Activated naive CD4-positive, alpha-beta T cell treated with anti-CD3 and anti-CD28 coated beads, Interleukin-2, amount 10 ng/mL, durations not matched to agents 7 days and 5 days (primary cell): ENCODE data around the gene RNF123.

Source experiments
- CTCF ChIA-PET: fragments of 350-600 bp; sonication (Branson Sonifier 250); formaldehyde crosslinking; loops from one replicate; lab custom pipeline; 2021; ENCODE audit warnings: antibody characterized with exemption; lab: Charles Lee
- DNase-seq: peaks from one replicate; pipeline ENCODE4 v3.0.0-alpha.2; 2020
- H3K27ac Mint-ChIP-seq: one replicate; pipeline ENCODE4 v1.8.0; 2021; ENCODE audit warnings: mild to moderate bottlenecking, moderate library complexity, mixed read lengths
- H3K27me3 Mint-ChIP-seq: one replicate; pipeline ENCODE4 v1.8.0; 2021; ENCODE audit warnings: mild to moderate bottlenecking, mixed read lengths
- H3K36me3 Mint-ChIP-seq: one replicate; pipeline ENCODE4 v1.8.0; 2021; ENCODE audit warnings: mixed read lengths
- H3K4me1 Mint-ChIP-seq: one replicate; pipeline ENCODE4 v1.8.0; 2021; ENCODE audit warnings: mixed read lengths
- H3K4me3 Mint-ChIP-seq: one replicate; pipeline ENCODE4 v1.8.0; 2021; ENCODE audit warnings: mild to moderate bottlenecking, moderate library complexity, mixed read lengths
- H3K9me3 Mint-ChIP-seq: one replicate; pipeline ENCODE4 v1.8.0; 2021; ENCODE audit warnings: mixed read lengths

RNF123 gene

DNA sequence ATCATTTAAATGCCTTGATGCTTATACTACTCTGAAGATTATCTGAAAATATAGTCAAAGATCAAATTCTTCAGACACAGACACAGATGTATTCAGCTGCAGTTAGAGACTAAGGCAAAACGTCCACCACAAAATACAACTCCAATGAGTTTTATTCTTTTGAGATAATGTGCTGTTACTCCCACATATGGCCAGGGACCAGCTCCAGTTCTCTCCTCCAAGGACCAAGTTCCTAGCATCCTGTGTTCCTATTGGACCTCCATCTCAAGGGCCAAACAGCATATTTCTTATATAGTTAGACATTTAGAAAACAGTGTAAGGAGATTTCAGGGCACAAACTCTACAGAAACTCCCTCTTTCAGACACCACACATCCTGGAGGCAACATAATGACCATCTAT, 69.9 kb downstream of the RNF123 start:
- Mint-ChIP-seq H3K9me3 (no peaks in the 10 kb centered on the region), H3K4me1 (no peaks in the 10 kb centered on the region), H3K27ac (no peak overlapping the region), H3K4me3 (no peak overlapping the region), H3K36me3 (peaks cover 7% of the 10 kb centered on the region), H3K27me3 (no peaks in the 10 kb centered on the region)
- DNase-seq: no peak
- CTCF ChIA-PET: no interaction called here

DNA sequence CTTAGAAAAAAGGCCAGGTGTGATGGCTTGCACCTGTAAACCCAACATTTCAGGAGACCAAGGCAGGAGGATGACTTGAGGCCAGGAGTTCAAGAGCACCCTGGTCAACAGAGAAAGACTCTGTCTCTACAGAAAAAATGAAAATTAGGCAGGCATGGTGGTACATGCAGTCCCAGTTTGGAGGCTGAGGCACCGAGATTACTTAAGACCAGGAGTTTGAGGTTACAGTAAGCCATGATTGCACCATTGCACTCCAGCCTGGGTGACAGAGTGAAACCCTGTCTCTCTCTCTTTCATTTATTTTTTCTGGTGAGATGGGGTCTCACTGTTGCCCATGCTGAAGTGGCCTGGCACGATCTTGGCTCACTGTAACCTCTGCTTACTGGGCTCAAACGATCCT, 72.3 kb downstream of the RNF123 start:
- Mint-ChIP-seq H3K4me1 (no peaks in the 10 kb centered on the region), H3K27ac (no peak overlapping the region), H3K4me3 (no peak overlapping the region), H3K9me3 (no peaks in the 10 kb centered on the region), H3K27me3 (no peaks in the 10 kb centered on the region), H3K36me3 (peaks cover 6% of the 10 kb centered on the region)
- no peak for DNase-seq
- CTCF ChIA-PET: no interaction called here

DNA sequence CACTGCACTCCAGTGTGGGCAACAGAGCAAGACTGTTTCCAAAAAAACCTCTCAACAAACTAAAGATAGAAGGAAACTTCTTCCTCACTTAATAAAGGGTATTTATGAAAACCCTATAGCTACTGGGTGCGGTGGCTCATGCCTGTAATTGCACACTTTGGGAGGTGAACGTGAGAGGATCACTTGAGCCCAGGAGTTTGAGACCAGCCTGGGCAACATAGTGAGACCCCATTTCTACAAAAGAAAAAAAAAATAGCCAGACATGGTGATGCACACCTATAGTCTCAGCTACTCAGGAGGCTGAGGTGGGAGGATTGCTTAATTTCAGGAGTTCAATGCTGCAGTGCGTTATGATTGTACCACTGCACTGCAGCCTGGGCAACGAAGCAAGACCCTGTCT, 74.6 kb downstream of the RNF123 start:
- Mint-ChIP-seq H3K36me3 (peaks cover 9% of the 10 kb centered on the region), H3K4me3 (no peak overlapping the region), H3K4me1 (no peaks in the 10 kb centered on the region), H3K27ac (no peak overlapping the region), H3K9me3 (no peaks in the 10 kb centered on the region), H3K27me3 (no peaks in the 10 kb centered on the region)
- CTCF ChIA-PET: no interaction called here
- DNase-seq: no peak

DNA sequence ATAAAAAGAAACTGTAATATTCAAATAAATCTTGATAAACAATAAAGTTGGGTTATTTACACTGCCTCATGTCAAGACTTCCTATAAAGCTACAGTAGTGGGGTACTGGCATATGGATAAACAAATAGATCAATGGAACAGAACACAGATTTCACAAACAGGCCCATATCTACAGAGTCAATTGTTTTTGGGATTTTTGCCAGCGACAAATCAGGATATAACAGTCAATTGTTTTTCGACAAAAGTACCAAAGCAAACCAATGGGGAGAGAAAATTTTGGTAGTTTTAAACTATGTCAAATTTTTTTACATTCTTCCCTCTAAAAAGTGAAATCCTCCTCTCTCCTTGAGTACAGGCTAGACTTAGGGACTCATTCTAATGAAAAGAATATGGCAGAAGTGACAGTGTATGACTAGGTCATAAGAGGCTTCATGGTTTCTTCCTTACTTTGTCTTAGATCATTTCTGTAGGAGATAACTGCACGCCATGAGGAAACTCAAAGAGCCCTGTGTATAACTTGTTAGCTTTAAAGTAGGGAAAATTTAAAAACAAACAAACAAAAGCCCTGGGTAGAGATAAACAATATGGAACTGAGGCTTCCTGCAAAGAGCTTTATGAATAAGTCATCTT, 80.0 kb downstream of the RNF123 start:
- peaks cover 14% of the 10 kb centered on the region for H3K36me3 Mint-ChIP-seq
- no peaks in the 10 kb centered on the region for H3K27me3 Mint-ChIP-seq

DNA sequence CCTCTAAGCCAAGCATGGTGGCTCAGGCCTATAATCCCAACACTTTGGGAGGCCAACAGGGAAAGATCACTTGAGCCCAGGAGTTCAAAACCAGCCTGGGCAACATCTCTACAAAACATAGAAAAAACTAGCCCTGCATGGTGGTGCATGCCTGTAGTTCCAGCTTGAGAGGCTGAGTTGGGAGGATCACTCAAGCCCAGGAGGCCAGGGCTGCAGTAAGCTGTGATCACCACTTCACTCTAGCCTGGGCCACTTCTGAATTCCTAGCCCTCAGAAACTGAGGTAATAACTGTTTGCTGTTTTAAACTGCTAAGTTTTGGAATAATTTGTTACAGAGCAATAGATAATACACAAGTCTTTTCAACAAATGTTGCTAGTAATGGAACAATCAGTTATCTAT, 80.6 kb downstream of the RNF123 start:
- H3K4me3 Mint-ChIP-seq: no peak overlapping the region
- CTCF ChIA-PET: no interaction called here
- no peaks in the 10 kb centered on the region for H3K27me3 Mint-ChIP-seq
- DNase-seq: no peak
- H3K9me3 Mint-ChIP-seq: no peaks in the 10 kb centered on the region
- no peak overlapping the region for H3K27ac Mint-ChIP-seq
- H3K4me1 Mint-ChIP-seq: peaks cover 2% of the 10 kb centered on the region
- H3K36me3 Mint-ChIP-seq: peaks cover 12% of the 10 kb centered on the region

More for the DNA sequence above, 80.0 kb downstream of the RNF123 start:
- Mint-ChIP-seq H3K4me1 (peaks cover 2% of the 10 kb centered on the region), H3K4me3 (no peak overlapping the region), H3K27ac (no peak overlapping the region), H3K9me3 (no peaks in the 10 kb centered on the region)
- DNase-seq: no peak
- CTCF ChIA-PET: no interaction called here
